Left ventricle myocardium inferior (tissue), 1 donor: ENCODE results near the gene KCNJ11. TPM values are rescaled to one million over a fixed set of nuclear protein-coding genes. Genes with fewer than 3 reads are reported as not detected.

ENCODE experiments used
- DNase-seq: peaks from one replicate; pipeline ENCODE4 v3.0.0-alpha.2; 2020
- H3K27ac ChIP-seq: fragments of 200-600 bp; replicated peaks from 2 replicates; pipeline ENCODE4 v1.8.0; 2021
- H3K27me3 ChIP-seq: fragments of 200-600 bp; 2 replicates; pipeline ENCODE4 v1.8.0; 2021; ENCODE audit warnings: low read depth
- H3K36me3 ChIP-seq: fragments of 200-600 bp; 2 replicates; pipeline ENCODE4 v1.8.0; 2021
- H3K4me1 ChIP-seq: fragments of 200-600 bp; 2 replicates; pipeline ENCODE4 v1.8.0; 2021
- H3K4me3 ChIP-seq: fragments of 200-600 bp; 2 replicates; pipeline ENCODE4 v1.8.0; 2021; ENCODE audit warnings: mild to moderate bottlenecking, moderate library complexity
- H3K9me3 ChIP-seq: fragments of 200-600 bp; replicated peaks from 2 replicates; pipeline ENCODE4 v1.8.0; 2021
- intact Hi-C: fragments of 100-400 bp; cut with micrococcal nuclease; formaldehyde crosslinking; loops from one replicate; pipeline ENCODE4 v1.11.0; 2022
- total RNA-seq: library from RNA; stranded (reverse); fragmentation: NEBNext Ultra II Directional; extraction: Animal tissue kit (Norgen Biotek cat#: 25700); gene quantifications from one replicate; pipeline ENCODE4 v1.2.1, GENCODE V29; 2021
- TF ChIP-seq, protein P1 (sequence below): fragments of 200-600 bp; IDR thresholded peaks from 2 replicates; pipeline ENCODE4 v1.8.0; 2021; ENCODE audit warnings: antibody characterized with exemption, mild to moderate bottlenecking, borderline replicate concordance
- donor health status: DM: no; HTN: yes; CAD: no; lungs with severe emphysema.

KCNJ11 gene
- total RNA-seq, 1 donor from 2014 or later = 17.5 TPM

DNA sequence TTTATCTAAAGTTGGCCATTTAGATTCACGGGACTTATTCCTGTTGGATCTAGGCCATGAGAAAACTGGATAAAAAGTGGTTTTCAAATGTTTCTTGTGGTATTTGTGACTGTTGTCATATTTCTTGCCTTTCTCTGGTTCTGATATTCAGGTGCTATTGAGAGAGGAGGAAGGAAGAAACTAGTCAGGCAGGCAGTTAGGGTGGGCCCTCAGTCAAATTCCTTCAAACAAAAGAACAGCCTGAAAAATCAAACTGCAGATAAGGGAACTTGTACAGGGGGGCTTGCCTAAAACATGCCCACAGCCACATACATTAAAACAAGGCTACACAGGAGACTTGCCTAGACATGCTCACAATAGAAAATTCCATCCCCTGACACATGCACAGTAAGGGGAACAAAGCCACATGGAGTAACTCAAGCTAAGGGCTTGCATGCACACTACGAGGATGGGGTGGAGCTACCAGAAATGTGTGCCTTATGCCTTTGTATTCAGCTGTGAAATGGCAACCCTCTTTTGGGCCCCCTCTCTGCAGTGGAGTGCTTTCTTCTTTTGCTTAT, 18.7 kb downstream of the KCNJ11 start:
- intact Hi-C loops = no loop called here
- peaks cover 64% of the 10 kb centered on the region for H3K9me3 ChIP-seq

DNA sequence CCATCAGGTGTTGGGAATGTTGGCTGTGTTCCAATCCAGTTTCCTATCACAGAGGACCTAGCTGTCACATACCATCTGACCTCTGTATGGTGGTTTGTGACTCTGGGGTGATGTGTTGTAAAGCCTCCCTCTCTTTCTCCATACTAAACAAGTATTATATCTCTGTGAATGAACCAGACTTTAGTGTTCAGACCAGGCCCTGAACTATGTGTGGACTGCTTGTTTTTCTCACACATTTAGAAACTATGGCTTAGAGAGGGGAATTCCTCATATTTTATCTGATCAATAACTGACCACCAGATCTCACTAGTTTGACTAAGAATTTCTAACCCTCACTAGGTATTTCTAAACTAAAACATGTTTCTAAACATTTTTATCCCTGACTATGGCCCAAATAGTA, 19.4 kb downstream of the KCNJ11 start:
- no peak for DNase-seq

More for the DNA sequence above, 18.7 kb downstream of the KCNJ11 start:
- no peak for DNase-seq
- peaks cover 70% of the 10 kb centered on the region for H3K36me3 ChIP-seq
- H3K4me1 ChIP-seq = no peaks in the 10 kb centered on the region
- no peaks in the 10 kb centered on the region for H3K27me3 ChIP-seq
- no peak overlapping the region for H3K4me3 ChIP-seq
- TF ChIP-seq, protein P1, sequence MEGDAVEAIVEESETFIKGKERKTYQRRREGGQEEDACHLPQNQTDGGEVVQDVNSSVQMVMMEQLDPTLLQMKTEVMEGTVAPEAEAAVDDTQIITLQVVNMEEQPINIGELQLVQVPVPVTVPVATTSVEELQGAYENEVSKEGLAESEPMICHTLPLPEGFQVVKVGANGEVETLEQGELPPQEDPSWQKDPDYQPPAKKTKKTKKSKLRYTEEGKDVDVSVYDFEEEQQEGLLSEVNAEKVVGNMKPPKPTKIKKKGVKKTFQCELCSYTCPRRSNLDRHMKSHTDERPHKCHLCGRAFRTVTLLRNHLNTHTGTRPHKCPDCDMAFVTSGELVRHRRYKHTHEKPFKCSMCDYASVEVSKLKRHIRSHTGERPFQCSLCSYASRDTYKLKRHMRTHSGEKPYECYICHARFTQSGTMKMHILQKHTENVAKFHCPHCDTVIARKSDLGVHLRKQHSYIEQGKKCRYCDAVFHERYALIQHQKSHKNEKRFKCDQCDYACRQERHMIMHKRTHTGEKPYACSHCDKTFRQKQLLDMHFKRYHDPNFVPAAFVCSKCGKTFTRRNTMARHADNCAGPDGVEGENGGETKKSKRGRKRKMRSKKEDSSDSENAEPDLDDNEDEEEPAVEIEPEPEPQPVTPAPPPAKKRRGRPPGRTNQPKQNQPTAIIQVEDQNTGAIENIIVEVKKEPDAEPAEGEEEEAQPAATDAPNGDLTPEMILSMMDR = no peak
- H3K27ac ChIP-seq = no peak overlapping the region

DNA sequence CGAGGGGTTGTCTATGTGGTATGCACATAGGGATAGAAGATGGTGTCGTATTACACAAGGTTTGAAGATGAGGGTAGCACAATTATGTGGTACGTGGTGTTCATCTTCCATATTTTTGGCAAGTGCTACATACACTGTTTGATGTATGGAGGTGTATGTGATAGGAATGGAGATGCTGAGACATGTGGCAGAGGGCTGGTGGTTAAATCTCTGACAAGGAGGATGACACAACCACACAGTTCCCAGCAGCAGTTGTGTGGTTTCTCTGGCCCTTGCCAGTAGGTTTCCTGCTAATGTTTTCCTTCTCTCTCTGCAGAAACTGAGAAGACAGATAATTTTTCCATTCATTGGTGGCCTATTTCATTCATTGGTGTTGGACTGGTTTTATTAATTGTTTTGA, 19.9 kb downstream of the KCNJ11 start:
- Histone ChIP-seq H3K4me1 (no peaks in the 10 kb centered on the region), H3K4me3 (no peak overlapping the region), H3K27ac (no peak overlapping the region), H3K36me3 (peaks cover 63% of the 10 kb centered on the region), H3K27me3 (no peaks in the 10 kb centered on the region), H3K9me3 (peaks cover 54% of the 10 kb centered on the region)
- intact Hi-C loops = no loop called here
- no peak for DNase-seq
- TF ChIP-seq, protein P1 = no peak

More for the DNA sequence above, 19.4 kb downstream of the KCNJ11 start:
- TF ChIP-seq, protein P1 = no peak
- Histone ChIP-seq H3K36me3 (peaks cover 69% of the 10 kb centered on the region), H3K4me3 (no peak overlapping the region), H3K27ac (no peak overlapping the region), H3K9me3 (peaks cover 60% of the 10 kb centered on the region), H3K4me1 (no peaks in the 10 kb centered on the region), H3K27me3 (no peaks in the 10 kb centered on the region)
- intact Hi-C loops = no loop called here

DNA sequence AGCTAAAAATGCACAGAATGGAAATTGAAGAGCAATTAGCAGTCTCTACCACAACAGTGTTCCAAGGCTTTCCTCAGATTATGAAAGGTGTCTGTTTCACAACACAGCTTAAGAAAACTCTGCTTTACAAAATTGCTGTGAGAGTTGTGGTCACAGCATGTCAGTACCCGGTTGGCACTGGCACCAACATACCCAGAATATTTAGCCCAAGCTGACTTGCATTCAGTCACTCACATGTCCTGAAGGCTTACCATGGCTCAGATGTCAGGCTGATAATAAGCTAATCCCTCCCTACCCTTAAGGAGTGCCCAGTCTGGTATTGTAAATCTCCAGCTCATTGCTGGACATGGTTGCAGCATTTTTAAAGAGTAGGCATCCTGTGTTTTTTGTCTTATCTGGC, 22.0 kb downstream of the KCNJ11 start:
- DNase-seq = no peak
- peaks cover 43% of the 10 kb centered on the region for H3K36me3 ChIP-seq

GRCh38 chr11:17354601-17354991, 33.9 kb downstream of the KCNJ11 start:
- H3K36me3 ChIP-seq = peaks cover 9% of the 10 kb centered on the region
- intact Hi-C loops = no loop called here
- H3K27me3 ChIP-seq = no peaks in the 10 kb centered on the region
- H3K4me1 ChIP-seq = peaks cover 38% of the 10 kb centered on the region
- no peak overlapping the region for H3K27ac ChIP-seq
- DNase-seq = no peak
- peak overlapping the region; percentile 81 for H3K4me3 ChIP-seq
- TF ChIP-seq, protein P1 = peak; percentile 76
- no peaks in the 10 kb centered on the region for H3K9me3 ChIP-seq

More for the DNA sequence above, 22.0 kb downstream of the KCNJ11 start:
- peaks cover 34% of the 10 kb centered on the region for H3K9me3 ChIP-seq
- H3K27ac ChIP-seq = no peak overlapping the region
- intact Hi-C loops = no loop called here
- H3K4me1 ChIP-seq = no peaks in the 10 kb centered on the region
- TF ChIP-seq, protein P1 = no peak
- H3K27me3 ChIP-seq = no peaks in the 10 kb centered on the region
- no peak overlapping the region for H3K4me3 ChIP-seq
